ENCODE results near the gene SLAMF6.

Gene SLAMF6

GRCh38 chr1:160460683-160461287 lies 62.3 kb downstream of the SLAMF6 start:
- DNase-seq: no peak

- no peak for DNase-seq
Observed at GRCh38 chr1:160460214-160460642, 62.8 kb downstream of the SLAMF6 start.

GRCh38 chr1:160459687-160460086 lies 63.4 kb downstream of the SLAMF6 start:
- DNase-seq: no peak

GRCh38 chr1:160459056-160459455 lies 64.0 kb downstream of the SLAMF6 start:
- DNase-seq: no peak

- no peak for DNase-seq
Observed at GRCh38 chr1:160455153-160455517, 67.9 kb downstream of the SLAMF6 start.

GRCh38 chr1:160454371-160455152 lies 68.5 kb downstream of the SLAMF6 start:
- DNase-seq: no peak

- no peak for DNase-seq
Observed at GRCh38 chr1:160453443-160453842, 69.6 kb downstream of the SLAMF6 start.

- DNase-seq: no peak
Observed at GRCh38 chr1:160451859-160452232, 71.2 kb downstream of the SLAMF6 start.

GRCh38 chr1:160451119-160451858 lies 71.8 kb downstream of the SLAMF6 start:
- no peak for DNase-seq

- DNase-seq: no peak
Observed at GRCh38 chr1:160449494-160449893, 73.6 kb downstream of the SLAMF6 start.

- no peak for DNase-seq
Observed at GRCh38 chr1:160446945-160447600, 76.0 kb downstream of the SLAMF6 start.

GRCh38 chr1:160439718-160440117 lies 83.3 kb downstream of the SLAMF6 start:
- no peak for DNase-seq

GRCh38 chr1:160438935-160439334 lies 84.1 kb downstream of the SLAMF6 start:
- DNase-seq: no peak

GRCh38 chr1:160438317-160438918 lies 84.6 kb downstream of the SLAMF6 start:
- DNase-seq: no peak

- no peak for DNase-seq
Observed at GRCh38 chr1:160437432-160438316, 85.4 kb downstream of the SLAMF6 start.

- no peak for DNase-seq
Observed at GRCh38 chr1:160436966-160437365, 86.1 kb downstream of the SLAMF6 start.
